GM19452 (cell line): ENCODE results near the gene URB2.

ENCODE experiments used
- ATAC-seq: cut with Tn5 transposase; IDR thresholded peaks from one replicate; pipeline ENCODE4 v1.9.1; 2021; ENCODE audit not compliant: unreplicated experiment

The URB2 gene

DNA sequence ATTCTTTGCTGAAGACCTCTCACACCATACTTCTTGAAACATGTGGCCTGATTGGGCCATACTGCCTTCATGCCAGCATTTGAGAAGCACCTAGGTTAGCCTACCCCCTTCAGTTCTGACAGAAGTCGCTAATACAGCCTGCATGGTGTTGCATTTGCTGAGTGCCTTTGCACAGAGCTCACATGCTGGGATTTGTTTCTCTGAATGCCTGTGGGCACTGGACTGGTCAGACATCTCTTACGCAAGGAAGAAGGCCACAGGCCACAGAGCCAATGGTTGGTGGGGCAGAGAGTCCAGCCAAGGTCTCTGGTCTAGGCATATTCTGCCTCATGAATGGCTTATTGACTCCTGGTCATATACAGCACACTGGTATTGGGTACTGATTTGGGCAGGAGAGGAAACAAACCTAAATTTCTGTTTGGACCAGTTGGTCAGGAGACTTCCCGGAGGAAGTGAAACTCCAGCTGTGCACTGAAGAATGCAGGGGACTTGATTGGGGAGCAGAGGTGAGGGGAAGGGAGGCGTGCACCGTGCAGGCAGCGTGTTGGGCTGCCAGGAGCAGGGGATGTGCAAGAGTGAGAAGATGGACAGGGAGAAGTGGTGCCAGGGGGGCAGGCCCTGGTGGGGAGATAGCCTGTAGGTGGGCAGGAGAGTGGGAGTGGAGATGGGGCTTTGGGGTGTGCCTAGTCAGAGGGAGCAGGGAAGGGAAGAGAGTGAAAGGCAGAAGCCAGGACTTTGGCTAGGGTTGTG lies 18.1 kb downstream of the URB2 start:
- ATAC-seq, result peak; percentile 55

DNA sequence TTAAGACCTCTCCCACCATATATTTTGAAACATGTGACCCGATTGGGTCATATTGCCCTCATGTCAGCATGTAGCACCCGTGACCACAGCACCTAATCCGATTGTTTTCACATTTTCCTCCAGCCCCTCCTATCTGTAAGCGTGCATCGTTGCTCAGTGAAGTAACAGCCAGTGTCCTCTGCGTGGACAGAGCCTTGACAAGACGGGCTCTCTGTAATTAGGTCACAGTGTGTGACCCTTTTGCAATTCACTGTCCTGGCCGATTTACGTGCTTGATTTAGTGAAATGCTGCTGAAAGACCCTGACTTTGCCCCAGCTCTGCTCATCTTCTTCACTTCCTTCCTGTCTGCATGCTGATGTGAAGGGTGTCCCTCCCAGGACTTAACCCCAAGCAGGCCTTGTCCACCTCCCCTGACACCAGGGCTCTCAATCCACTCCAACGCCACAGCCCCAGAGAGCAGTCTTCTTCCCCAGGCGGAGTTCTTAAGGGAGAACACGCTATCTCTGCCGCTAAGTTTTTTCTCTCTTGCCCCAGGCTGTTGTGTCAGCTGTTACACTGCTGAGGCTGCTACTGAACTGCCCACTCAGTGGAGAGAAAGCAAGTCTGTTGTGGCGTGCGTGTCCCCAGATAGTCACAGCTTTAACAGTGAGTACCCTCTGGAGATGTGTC lies 19.4 kb downstream of the URB2 start:
- no peak for ATAC-seq

DNA sequence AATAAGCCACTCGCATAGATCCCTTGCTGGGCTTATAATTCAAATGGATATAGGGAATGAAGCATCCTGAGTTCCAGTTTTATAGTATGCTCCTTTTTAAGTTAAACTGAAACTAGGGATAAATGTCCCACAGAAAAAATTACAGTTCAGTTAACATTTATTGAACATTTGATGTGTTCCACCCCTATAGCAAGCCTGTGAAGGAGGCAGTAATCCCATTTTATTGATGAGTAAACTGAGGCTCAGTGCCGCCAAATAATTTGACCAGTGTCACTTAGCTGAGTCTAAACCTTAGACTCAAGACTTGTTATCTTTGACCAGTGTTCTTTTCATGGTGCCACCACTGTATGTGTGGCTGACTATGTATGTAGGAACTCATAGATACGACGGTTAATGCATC lies 22.4 kb downstream of the URB2 start:
- no peak for ATAC-seq

DNA sequence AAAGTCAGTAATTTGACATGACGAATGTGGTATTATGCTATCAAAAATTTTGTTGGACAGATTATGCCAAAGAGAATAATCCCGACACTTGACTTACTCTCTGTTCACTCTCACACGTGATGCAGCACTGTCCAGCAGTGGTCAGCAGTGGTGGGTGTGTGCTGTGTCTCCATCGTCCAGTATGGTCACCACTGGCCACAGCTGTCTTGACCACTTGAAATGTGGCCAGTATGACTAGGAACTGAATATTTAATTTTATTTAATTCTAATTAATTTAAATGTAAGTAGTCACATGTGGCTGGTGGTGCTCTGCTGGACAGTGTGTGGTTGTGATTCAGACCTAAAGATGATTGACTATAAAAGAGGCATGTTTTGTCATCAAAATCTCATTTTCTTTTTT lies 24.0 kb downstream of the URB2 start:
- ATAC-seq, result no peak

DNA sequence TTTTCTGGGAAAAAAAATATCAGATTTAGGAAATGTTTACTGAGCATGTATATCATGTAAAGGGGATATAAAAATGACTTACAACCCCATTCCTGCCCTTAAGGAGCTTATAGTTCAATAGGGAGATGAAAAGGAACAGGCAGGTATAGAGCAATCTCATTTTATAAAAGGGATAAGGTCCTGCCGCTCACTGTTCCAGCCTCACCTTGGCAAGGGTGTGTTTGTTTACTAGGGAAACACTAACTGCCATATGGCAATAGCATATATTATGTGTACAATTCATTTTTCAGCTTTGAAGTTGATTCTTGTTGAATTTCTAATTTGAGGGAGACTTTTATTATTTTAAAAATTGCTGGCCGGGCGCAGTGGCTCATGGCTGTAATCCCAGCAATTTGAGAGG lies 25.5 kb downstream of the URB2 start:
- no peak for ATAC-seq

DNA sequence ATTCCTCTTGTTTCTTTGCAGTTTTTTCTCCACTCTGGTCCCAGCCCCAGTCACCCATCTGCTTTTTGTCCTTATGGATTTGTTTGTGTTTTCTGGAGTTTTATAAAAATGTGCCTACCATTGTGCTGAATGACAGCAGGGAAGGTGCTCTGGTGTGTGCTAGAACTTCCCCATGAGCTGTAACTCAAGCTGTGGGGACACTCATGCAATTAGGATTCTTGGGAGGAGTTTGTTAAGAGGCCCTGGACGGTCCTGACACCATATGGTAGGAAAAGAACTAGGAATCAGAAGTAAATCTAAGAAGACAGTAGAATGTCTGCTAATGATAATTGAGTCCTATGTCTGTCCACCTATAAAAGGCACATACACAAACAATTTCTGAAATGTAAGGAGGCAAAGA lies 27.4 kb downstream of the URB2 start:
- no peak for ATAC-seq

DNA sequence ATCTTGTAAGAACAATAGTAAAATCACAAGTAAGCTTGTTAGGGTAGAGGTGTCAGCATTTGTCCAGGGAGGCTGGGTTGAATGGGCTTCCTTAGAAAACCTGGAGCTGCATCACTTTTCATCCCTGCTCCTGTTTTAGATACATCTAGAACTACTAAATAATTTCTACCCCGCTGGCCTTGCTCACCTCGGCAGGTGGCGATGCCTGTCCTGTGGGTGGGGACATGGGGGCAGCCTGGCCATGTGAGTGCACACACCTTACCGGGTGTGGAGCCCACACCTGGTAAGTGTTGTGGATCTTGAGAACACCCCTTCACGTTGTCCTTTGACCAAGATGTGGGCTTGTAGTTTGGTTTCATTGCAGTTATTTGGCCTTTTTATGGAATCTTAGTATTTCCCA lies 29.7 kb downstream of the URB2 start:
- ATAC-seq, result no peak

DNA sequence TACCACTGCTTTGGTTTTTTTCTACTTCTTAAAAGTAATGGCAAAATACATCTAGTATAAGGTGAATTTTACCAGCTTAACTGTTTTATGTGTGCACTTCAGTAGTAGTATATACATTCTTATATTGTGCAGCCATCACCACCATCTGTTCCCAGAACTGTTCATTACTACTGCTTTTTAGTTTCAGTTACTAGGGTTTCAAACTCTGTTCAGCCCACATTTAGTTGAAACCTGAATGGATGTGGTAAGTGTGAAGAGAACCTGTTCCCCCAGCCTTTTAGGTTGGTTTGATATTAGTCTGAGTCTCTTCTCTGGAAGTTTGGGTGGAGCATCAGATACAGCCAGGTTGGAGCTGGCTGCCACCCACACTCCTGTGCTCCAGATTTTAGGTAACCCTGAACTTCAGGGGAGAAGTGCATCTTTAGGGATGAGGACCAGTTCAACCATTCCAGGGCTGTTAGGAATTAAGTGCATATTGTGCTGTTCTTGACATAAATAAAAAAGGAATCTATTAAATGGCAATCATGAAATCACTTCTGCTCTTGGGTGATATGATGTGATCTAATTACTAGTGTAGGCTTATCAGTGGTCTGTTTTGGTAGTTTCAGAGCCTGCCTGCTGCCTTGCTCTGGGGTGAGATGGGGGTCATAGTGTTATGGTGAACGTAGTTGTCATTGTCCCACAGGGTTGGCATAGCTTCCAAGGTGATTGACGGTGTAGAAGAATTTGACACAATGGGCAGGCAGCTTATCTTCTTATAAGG lies 32.1 kb downstream of the URB2 start:
- peak; percentile 56 for ATAC-seq

DNA sequence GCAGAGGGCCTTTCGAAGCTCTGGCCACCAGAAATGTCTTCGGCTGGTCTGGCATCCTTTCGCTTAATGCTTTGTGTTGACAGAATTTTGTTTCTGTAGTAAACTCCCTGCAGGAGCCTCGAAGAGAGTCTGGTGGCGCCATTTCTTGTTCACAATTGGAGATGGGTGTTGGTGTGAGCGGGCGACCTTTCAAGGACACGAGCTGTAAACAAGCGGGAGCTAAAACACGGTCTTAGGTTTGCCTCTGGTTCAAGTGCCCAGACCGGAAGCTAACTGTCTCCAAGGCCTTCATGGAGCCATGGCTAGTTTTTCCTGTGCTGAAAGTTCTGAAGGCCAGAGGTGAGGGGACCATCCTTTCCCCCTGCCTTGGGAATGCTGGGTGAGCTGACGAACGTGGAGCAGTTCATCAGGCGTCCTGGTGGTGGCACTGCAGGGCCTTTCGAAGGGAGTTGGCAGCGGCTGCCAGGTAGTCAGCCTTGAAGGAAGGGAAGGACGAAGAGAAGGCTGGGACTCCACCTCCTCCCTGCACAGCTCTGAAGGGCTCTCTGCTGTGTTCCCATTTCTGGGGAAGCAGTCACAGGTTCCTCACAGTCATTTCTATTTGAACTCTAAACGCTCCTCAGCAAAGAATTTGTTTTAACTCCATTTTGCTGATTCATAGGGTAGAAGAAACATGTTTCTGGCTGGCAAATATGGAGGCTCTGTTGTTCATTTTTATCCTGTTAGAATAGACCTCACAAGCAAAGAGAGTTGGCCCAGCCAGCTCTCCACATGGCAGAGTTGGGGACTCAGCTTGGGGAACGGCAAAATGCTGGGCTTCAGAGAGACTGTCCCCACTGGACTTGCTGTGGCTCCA lies 35.2 kb downstream of the URB2 start:
- ATAC-seq, result no peak

DNA sequence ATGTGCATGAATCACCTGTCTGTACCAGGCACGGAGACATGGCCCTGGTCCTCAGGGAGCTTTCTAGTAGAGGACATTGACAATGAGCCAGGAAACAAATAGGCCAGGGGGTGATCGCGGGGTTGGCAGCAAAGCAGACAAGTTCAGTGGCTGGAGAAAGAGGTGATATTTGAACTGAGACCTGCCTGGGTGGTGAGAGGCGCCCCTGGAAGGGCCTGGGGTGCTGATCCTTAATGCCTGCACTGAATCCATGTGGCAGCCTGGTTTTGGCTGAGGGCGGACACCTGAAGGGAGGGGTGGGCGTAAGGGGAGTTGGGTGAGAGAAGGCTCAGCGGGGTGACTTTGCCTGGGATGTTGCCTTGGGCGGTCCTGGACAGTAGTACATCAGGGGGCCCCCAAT lies 35.9 kb downstream of the URB2 start:
- ATAC-seq, result no peak

DNA sequence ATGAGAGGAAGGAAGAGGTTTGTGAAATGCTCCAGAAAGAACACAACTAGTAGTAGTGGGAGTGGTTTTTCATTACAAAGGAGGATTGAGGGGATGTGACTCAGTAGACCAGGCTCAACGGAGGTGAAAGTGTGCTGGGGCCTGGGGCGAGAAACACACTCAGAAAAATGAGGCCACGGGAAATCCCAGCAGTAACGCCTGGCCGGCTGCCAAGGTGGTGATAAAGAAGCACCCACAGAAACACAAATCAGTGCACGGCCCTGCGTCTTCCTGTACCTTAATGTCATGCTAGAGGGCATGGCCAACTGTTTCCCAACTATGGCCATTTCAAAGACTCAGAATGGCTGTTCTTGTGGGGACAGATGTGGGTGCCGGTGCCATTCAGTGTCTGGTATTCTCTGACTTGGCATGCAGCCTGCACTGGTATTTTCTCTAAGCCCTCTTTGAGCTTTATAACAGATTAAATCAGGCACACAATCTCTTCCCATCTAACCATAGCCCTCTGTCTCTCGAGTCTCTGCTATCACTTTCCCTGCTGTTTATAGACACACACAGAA lies 38.2 kb downstream of the URB2 start:
- no peak for ATAC-seq

DNA sequence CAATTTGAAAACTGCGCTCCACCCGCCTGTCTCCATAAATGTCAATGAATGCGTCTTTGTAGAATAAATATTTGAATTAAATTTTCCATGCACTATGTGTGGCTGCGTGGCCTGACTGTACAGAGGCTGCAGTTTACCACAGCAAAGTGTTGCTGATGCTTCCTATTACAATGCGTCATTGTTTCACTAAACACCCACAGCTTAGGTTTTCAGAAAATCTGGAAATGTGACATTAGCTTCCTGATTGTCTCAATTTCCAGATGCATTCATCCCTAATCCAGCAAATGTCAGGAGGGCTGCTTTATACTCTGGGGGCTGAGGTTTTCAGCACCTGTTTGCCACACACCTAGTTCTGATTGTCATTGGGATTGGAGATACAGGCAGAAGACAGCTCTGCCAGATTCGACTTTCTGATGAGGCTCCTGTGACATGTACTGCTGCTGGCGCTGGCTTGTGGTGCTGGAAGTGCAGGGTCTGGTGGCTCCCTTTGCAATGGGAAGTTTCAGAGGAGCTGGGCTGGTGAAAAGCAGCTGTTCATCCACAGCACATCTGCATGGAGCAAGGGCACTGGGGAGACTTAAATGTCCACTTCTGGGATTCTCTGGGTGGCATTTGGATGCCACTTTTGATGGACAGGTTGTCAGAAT lies 40.0 kb downstream of the URB2 start:
- ATAC-seq, result no peak

DNA sequence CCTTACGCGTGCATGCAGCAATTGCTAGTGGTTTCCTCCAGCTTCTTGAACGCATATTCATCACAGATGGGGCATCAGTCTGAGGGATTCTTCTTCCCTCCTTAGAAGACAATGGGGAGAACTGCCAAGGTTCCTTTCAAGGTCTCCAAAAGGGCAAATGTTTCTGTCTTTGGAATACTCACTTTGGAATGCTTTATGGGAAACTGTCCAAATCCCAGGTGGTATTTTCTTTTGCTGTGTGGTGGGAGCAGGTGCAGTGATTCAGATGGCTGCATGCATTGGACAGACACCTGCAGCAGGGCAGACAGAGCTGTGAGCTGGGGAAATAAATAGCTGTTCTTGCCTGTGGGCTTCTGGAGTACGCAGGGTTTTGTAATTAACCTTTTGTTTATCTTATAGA lies 40.5 kb downstream of the URB2 start:
- no peak for ATAC-seq

DNA sequence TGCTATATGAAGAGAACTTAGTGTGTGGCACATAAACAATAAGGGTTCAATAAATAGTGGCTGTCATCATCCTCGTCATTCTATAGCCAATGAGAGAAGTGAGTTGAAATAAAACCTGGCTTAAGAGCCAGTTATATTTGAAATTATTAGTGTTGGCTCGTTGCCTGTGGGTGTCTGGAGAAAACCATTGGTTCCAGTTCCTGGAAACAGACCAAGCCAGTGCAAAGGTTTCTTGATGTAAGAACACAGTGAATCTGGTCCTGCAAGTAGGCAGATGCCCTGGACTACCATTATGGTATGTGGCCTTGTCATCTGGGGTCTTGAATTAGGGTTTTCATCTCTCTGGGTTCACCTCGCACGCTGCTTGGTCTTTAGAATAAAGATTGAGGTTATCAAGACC lies 43.3 kb downstream of the URB2 start:
- no peak for ATAC-seq

DNA sequence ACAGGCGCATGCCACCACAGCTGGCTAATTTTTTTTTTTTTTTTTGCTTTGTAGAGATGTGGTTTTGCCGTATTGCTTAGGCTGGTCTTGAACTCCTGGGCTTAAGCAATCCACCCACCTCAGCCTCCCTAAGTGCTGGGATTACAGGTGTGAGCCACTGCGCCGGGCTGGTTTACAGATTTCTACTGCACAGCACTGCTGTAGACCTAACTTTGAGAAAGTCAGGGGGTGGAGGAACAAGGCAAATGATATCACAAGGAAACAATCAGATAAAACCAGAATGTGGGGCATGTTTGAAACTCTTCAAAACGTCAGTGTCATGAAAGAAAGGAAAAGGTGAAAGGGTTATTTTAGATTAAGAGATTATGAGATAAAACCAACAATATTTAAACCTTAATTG lies 45.3 kb downstream of the URB2 start:
- ATAC-seq, result no peak

DNA sequence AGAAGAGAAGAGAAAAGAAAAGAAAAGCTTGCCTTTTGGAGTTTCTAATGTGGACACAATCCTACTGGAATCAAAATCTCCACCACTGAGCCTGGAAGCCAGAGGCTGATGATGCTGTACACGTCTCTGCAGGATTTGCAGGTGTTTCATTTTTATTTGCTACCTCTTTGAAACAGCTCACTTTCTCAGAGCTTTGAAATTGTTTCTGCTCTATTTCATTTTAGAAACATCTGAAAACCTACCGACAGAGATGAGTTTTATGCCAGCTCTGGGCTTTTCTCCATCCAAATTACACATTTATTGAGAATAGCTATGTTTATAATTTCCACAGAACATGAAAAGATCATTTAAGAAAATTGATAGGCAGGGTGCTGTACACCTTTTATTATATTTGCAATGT lies 46.2 kb downstream of the URB2 start:
- ATAC-seq, result no peak

DNA sequence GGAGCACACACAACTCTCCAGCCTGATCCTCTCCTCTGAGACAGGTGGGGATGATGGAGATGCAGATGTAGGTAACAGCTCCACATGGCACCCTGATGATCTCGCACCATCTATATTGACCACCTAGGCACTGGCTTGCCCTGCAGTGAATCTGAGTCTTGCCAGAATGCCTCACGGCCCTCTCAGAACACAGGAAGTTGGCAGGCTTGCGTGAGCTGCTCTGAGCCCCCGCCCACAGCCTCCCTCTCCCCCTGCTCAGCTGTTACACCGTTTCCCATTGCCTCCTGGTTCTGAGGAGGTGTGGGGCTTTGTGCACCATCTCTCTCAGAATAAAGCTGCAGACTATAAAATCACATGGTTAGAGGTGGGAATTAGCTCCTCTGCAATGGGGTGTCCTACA lies 48.0 kb downstream of the URB2 start:
- ATAC-seq, result no peak

DNA sequence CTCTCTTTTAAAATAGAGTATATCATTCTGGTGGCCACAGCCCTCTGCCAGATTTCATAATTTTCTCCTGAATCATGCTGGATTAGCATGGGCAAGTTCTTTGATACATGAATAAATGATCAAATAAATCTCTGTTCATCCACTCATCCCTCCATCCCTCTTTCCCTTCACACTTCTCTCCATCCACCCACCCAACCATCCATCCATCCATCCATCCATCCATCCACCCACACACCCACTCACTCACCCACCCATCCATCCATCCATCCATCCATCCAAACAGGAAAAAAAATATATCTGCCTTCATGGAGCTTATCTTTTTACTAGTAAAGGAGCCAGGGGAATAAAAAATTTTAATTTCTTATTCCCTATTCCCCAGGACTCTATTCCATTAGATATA lies 49.3 kb downstream of the URB2 start:
- ATAC-seq, result no peak

DNA sequence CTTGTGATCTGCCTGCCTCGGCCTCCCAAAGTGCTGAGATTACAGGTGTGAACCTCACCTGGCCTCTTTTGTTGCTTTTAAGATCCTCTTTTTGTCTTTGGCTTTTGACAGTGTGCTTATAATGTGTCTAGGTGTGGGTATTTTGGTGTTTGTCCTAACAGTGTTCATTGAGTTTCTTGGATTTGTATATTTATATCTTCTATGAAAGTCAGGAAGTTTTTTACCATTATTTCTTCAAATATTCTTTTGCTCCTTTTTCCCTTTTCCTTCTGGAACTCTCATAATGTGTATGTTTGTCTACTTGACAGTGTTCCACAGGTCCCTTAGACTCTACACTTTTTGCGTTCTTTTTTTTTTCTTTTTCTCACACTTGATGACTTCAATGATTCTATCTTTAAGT lies 59.1 kb downstream of the URB2 start:
- ATAC-seq, result no peak

DNA sequence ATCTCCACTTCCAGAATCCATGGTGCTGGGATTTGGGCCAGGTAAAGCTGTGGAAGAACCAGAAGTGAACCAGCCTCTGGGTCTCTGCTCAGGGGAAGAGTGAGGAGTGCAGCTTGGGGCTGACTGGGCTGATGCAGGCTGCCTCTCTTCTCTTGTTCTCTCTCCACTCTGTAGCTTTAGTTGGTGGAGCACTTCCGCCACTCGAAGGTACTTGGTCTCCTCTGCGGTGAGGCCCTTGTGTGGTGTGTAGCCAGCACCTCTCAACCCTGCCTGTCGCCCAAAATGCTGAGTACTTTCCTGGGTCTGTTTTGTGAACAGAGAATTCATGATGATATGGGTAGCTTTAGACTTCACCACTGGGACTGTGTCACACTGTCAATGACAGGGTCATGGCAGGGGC lies 63.2 kb downstream of the URB2 start:
- ATAC-seq, result no peak
